HG02852 (cell line): ENCODE measurements around the gene TPBG.
"Not testable (repeated sequence)": the region's sequence is repeated elsewhere in the genome, so short reads cannot be mapped to it uniquely, and the experiment has no call there.

ENCODE experiments used
- ATAC-seq: cut with Tn5 transposase; IDR thresholded peaks from one replicate; pipeline ENCODE4 v1.9.1; 2021; ENCODE audit warnings: mild to moderate bottlenecking, moderate library complexity; ENCODE audit not compliant: unreplicated experiment

The TPBG gene

DNA sequence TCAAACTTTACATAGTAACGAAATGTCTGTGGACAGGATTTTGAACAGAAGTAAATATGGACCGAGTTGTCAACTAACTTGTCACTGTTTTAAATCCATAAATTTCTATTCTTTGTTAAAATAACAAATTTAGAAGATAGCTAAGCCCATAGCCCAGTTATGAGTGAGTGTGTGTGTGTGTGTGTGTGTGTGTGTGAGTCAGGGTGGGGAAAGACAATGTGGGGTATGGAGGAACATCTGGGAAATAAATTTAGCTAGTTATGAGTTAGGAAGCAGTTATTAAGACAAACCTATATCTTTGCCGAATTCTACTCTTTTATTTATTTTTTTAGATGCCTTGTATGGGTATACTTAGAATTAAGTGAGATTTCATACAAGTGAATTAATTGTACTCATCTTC is 9.0 kb downstream of the TPBG start:
- ATAC-seq, result no peak

DNA sequence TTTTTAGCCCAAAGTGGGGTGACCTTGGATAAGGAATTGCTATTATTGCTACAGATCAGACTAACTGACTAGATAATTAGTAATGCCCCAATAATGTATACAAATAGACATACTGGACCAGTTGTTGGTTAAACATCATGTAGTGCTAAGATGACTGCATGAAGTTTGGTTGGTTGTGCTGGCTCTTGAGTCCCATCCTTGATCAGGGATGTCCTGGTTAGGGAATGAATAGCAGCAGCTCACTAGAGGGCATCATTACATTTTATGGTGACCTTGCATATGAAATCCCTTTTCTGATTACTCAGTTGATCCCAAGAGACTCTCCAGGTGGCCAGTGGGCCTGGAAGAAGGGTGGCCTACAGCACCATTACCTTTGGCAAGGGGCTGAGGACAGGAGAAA is 10.9 kb downstream of the TPBG start:
- ATAC-seq, result no peak

DNA sequence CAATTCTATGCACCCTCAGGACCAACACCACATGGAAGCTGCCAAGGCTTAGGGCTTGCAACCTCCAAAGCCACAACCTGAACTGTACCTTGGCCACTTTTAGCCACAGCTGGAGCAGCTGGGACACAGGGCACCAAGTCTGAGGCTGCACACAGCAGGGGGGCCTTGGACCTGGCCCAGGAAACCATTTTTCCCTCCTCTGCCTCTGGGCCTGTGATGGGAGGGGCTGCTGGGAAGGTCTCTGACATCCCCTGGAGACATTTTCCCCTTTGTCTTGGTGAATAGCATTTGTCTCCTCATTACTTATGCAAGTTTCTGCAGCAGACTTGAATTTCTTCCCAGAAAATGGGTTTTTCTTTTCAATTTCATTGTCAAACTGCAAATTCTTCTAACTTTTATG is 13.0 kb downstream of the TPBG start:
- no peak for ATAC-seq

DNA sequence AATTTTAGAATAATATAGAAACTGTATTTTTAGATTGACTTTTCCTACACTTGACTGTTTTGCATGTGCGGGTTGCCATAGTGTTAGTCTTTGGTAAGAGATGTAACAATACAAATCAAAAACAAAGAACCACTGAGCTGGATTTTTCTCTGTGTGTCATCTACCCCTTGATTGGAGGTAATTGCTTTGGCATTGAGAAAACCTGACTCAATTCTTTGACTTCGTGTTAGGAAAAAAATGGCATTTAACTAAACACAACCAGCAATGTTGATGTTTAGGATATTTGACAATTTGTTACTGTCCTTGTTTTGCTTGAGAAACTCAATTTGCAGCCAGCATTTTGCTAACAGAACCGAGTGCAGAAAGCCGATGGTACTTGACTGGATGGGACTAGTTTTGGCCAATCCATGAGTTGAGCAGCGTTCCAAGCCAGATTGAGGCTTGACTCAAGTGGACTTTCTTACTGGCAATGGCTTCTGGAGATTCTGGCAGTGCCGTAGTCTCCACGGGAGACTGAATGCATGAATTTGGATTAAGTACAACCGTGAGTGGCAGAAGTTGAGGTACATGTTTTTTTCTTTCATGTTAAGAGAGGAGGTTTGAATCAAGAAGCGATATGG is 17.1 kb downstream of the TPBG start:
- no peak for ATAC-seq

DNA sequence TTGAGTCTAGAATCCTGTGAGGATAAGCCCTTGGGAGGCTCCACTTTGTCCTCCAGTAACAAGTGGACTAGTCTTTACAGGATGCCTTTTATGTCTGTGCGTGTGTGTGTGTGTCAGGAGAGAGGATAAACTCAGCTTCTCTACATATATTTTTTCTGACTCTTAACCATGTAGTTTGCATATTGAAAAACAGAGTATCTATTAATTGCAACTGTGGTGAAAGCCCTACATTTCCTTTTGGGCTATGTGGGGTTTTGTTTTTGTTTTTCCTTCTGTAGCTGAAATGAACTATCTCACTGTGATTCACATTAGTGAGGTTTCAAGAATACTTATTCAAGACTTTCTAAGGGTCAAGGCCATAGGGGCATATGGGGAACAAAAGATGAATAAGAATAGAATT is 17.7 kb downstream of the TPBG start:
- peak; percentile 77 for ATAC-seq

DNA sequence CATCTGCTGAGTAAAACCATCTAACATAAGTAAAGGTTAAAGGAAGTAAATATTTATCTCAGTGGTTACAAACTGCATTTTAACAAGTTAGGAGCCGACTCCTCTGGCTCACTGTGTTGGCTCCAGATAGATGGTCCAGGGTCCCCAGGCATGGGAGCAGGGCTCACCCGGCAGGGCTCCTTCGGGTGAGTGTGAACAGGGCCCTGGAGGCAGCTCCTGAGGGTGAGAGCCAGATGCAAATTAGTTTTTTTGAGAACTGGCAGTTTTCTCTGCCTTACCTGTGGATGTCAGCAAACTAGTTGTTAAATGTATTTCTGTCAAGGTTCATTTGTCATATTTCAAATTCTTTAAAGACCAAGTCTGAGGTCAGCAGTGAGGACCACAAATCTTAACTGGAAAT is 21.5 kb downstream of the TPBG start:
- no peak for ATAC-seq

DNA sequence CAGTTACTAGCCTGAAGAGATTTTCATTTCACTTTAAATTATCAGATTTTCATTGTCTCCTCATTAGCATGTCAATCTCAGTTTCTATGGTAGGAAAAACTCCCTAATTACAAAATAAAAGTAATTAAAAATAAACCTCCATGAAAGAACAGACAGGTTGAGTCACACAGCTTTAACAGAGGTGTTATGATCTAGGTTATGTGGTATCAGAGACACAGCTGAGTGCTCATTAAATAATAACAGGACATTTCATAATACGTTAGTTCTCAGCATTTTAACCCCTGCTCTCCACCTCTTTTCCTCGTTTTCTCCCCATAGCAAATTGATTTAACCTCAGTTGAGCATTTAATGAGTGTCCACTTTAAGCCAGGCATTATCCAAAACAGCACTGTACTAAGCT is 21.9 kb downstream of the TPBG start:
- no peak for ATAC-seq

DNA sequence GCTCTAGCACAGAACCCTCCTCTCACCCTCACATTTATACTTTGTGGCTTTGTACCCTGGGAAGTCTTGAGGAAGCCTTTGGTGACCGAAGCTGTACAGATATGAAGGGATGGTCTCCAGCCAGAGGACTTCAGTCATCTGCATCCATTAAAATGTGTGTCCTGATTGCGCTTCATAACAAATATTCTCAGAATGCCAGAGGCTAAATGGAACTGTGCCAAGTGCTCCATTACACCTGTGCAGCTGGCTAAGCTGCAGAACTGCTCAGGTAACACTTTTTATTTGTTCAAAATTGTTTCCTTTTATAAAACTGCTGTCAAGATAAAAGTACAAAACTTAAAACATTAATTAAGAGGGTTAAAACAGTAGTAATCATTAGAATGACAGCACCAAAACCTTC is 22.3 kb downstream of the TPBG start:
- ATAC-seq, result no peak

DNA sequence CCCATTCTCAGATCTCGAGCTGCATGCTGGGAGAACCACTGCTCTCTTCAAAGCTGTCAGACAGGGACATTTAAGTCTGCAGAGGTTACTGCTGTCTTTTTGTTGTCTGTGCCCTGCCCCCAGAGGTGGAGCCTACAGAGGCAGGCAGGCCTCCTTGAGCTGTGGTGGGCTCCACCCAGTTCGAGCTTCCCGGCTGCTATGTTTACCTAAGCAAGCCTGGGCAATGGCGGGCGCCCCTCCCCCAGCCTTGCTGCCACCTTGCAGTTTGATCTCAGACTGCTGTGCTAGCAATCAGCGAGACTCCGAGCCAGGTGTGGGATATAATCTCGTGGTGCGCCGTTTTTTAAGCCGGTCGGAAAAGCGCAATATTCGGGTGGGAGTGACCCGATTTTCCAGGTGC is 31.2 kb downstream of the TPBG start:
- ATAC-seq, result not testable (repeated sequence)

DNA sequence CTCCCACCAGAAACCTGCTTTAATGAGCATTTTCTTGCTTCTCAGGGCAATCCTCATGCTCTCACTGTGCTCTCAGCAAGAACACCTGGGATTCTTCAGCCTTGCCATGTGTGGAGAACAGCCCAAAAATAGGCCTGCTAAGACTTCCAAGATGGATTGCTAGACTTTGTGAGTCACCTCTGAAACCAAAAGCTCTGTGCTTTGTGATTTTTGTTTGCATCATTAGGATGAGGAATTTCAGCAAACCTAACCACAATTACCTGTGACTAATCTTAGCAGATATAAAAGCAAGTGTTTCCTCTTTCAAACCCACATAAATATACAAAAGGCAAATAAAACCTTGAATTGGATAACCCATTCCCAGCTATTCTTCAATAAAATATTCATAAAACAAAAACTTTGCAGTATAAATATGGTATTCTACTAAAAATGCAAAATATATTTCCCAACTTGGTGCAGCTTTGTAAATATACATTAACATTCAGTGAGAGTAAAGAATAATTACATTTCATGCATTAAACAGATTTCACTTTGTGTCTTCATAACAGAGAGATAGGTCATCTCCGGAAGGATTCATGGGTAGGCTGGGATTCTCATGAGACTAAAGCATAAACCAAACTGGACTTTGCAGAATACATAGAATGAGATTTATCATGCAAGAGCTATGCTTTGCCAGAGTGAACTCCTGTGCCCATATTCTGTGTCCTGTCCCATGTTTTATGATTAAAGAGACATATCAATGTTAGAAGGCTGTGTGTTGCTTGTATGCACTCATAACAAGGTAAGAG is 33.5 kb downstream of the TPBG start:
- ATAC-seq, result no peak

DNA sequence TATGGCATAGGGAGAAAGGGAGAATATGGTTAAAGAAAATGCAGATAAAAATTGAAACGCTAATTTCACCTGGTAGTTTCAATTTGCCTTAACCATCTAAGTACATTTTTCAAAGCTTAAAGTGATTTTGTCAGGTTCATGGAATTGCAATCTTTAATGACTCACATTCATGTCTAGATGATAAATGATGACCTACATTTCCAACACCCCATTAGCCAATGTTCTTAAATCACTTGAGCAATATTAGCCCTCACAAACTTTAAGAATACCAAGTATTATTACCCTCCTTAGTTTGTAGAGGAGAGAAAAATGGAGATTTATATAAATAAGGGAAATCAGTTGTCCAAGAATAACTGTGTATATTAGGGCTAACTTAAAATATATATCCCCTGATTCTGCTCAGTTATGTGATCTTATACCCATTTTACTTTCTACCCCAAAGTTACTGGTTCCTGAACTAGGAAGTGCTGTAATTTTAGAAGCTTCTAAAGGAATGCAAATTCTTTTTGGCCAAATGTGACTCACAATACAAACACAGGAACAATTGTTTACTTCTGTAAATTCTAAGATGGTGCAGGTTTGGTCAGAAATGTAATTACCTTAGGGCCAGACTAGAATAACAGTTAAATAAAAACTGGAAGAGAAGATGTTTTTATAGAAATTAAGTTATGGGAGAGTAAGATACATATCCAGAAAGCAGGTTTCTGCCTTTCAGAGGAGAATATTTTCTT is 34.5 kb downstream of the TPBG start:
- ATAC-seq, result no peak

DNA sequence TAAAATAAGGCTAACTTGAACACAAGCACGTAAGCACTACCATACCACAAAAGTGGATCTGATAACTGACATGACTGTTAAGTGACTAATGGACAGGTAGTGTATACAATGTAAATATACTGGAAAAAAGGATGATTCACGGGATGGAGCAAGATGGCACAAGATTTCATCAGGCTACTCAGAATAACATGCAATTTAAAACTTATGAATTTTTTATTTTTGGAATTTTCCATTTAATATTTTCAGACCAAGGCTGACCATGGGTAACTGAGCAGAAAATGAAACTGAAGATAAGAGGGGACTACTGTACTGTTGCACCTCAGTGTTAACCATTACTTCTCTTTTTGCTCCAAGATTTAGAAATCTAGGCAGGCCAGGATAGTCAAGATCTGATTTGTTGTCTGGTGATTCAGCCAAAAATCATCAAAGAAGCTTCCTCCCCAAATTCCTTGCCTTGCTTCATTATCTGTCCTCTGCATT is 45.4 kb downstream of the TPBG start:
- ATAC-seq, result peak; percentile 47

DNA sequence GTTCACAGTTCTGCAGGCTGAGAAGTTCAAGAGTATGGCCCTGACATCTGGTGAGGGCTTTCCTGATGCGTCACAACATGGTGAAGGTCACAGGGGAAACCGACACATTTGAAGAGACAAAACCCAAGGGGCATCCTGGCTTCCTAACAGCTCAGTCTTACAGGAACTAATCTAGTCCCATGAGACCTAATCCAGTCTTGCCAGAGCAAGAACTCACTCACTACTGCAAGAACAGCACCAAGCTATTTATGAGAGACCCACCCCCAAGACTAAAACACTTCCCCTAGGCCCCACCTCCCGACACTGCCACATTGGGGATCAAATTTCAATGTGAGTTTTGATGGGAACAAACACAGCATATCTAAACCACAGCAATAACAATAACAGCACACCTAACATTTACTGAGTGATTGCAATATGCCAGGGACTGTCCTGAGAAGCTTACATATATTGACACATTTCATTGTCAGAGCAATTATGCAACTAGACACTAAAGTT is 46.6 kb downstream of the TPBG start:
- no peak for ATAC-seq

DNA sequence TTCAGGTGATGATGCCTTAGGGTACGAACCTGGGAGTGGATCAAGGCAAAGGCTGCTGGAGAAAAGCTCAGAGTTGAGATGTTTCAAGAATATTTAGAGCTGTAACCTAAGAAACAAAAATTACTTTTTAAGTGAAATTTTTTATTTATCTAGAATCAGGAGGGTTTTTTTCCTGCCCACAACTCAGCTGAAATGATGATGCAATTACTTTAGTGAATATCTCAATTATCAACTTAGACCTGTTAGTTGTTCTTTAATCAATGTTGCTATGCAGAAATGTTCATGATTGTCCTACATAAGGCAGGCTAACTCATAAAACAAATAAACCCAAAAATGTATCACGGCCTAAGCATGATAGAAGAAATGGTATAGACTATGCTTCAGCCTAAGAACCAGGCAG is 50.3 kb downstream of the TPBG start:
- ATAC-seq, result no peak

DNA sequence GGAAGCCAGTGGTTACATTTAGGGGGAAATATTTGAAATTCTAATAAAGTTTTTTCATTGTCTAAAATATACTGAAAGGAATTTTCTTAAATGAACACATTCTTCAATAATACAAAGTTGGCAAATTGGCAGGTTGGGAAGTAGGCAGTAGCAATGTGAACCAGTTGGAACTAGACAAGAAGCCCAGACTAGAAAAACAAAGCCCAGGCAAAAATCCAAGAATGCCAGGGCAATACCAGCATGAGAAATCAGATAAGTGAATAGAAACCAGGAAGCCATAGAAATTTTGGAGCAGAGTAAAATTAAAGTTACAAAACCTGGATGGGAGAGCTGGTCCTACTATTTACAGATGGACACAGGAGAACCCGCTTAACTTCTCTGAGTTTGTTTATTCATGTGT is 52.2 kb downstream of the TPBG start:
- ATAC-seq, result no peak

DNA sequence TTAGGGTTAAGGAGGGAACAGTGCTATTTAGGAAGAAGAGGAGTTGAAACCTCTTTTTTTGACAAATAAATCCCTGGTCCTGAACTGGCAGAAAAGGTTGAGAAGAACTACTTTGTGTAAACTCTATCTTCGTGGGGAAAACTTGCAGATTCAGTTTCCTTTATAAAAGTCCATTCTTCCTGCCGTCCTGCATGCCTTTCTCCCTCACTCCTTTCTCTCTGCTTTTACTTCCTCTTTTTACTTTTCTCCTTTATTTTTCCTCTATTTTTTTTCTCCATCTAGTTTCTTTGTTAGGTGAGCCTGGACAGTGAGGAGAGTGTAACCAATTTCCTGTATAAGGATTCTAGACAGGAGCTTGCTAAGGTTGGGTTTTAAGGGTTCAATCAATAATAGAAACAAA is 52.7 kb downstream of the TPBG start:
- no peak for ATAC-seq
